ENCODE measurements around the gene CREBZF.
"Not testable (repeated sequence)": the region's sequence is repeated elsewhere in the genome, so short reads cannot be mapped to it uniquely, and the experiment has no call there.

The CREBZF gene

GRCh38 chr11:85670949-85671663 is 6.2 kb upstream of the CREBZF start:
- not testable (repeated sequence) for DNase-seq (ENCODE audit: low read depth)

- DNase-seq (ENCODE audit: low read depth): no peak
These were observed 3.2 kb upstream of the CREBZF start for GRCh38 chr11:85668157-85668556.

GRCh38 chr11:85666687-85667086 is 1.8 kb upstream of the CREBZF start:
- DNase-seq (ENCODE audit: low read depth): no peak

GRCh38 chr11:85665733-85666132 is 804 bp upstream of the CREBZF start:
- no peak for DNase-seq (ENCODE audit: low read depth)

- DNase-seq (ENCODE audit: low read depth): peak; percentile 75
These were observed 945 bp downstream of the CREBZF start for GRCh38 chr11:85663753-85664614.

GRCh38 chr11:85663080-85663752 is 1.7 kb downstream of the CREBZF start:
- DNase-seq (ENCODE audit: low read depth): peak; percentile 17

GRCh38 chr11:85661972-85662664 is 2.8 kb downstream of the CREBZF start:
- peak; percentile 34 for DNase-seq (ENCODE audit: low read depth)

- DNase-seq (ENCODE audit: low read depth): no peak
These were observed 6.7 kb downstream of the CREBZF start for GRCh38 chr11:85658180-85658579.

GRCh38 chr11:85656777-85657176 is 8.2 kb downstream of the CREBZF start:
- no peak for DNase-seq (ENCODE audit: low read depth)

GRCh38 chr11:85654343-85654742 is 10.6 kb downstream of the CREBZF start:
- DNase-seq (ENCODE audit: low read depth): not testable (repeated sequence)

GRCh38 chr11:85652786-85653447 is 12.0 kb downstream of the CREBZF start:
- no peak for DNase-seq (ENCODE audit: low read depth)

GRCh38 chr11:85651118-85651517 is 13.8 kb downstream of the CREBZF start:
- no peak for DNase-seq (ENCODE audit: low read depth)

- DNase-seq (ENCODE audit: low read depth): peak; percentile 84
These were observed 17.2 kb downstream of the CREBZF start, which contains the start of gene TMEM126A for GRCh38 chr11:85647604-85648299. TMEM126A (plus strand) TSS chr11:85647967; CDS start chr11:85650256, 2,289 bp downstream.

- DNase-seq (ENCODE audit: low read depth): no peak
These were observed 17.9 kb downstream of the CREBZF start for GRCh38 chr11:85647078-85647477.

GRCh38 chr11:85643191-85643614 is 21.7 kb downstream of the CREBZF start:
- no peak for DNase-seq (ENCODE audit: low read depth)

GRCh38 chr11:85634747-85635146 is 30.2 kb downstream of the CREBZF start:
- no peak for DNase-seq (ENCODE audit: low read depth)

GRCh38 chr11:85628771-85629341 is 36.1 kb downstream of the CREBZF start:
- no peak for DNase-seq (ENCODE audit: low read depth)

- peak; percentile 98 for DNase-seq (ENCODE audit: low read depth)
These were observed 36.7 kb downstream of the CREBZF start, which contains the start of gene TMEM126B for GRCh38 chr11:85627998-85628770. TMEM126B (plus strand) TSS chr11:85628593; CDS start chr11:85628608, 15 bp downstream.

- peak; percentile 57 for DNase-seq (ENCODE audit: low read depth)
These were observed 37.5 kb downstream of the CREBZF start, which contains the start of gene DLG2 for GRCh38 chr11:85627332-85627997. DLG2 (minus strand) TSS chr11:85627344.
